Nephron progenitor cell (in vitro differentiated cells): ENCODE results near the gene IL17C.

Experiments
- DNase-seq: peaks from one replicate; pipeline ENCODE4 v3.0.0; 2021
- H3K27ac Mint-ChIP-seq: 2 replicates; pipeline ENCODE4 v1.8.0; 2021; ENCODE audit warnings: mild to moderate bottlenecking, moderate library complexity, mixed read lengths
- H3K27me3 Mint-ChIP-seq: 2 replicates; pipeline ENCODE4 v1.8.0; 2021; ENCODE audit warnings: mild to moderate bottlenecking, low read depth, mixed read lengths; ENCODE audit not compliant: poor library complexity
- H3K36me3 Mint-ChIP-seq: 2 replicates; pipeline ENCODE4 v1.8.0; 2021; ENCODE audit warnings: low read depth, mixed read lengths
- H3K4me1 Mint-ChIP-seq: 2 replicates; pipeline ENCODE4 v1.8.0; 2021; ENCODE audit warnings: mixed read lengths
- H3K4me3 Mint-ChIP-seq: 2 replicates; pipeline ENCODE4 v1.8.0; 2021; ENCODE audit warnings: mild to moderate bottlenecking, moderate library complexity, mixed read lengths
- H3K9me3 Mint-ChIP-seq: 2 replicates; pipeline ENCODE4 v1.8.0; 2021; ENCODE audit warnings: mild to moderate bottlenecking, moderate library complexity, mixed read lengths
- TF ChIP-seq, protein P1 (sequence below): fragments of 200-600 bp; sonication (generic); IDR thresholded peaks from 2 replicates; pipeline ENCODE4 v1.5.0; 2021; ENCODE audit warnings: antibody characterized with exemption

The IL17C gene

DNA sequence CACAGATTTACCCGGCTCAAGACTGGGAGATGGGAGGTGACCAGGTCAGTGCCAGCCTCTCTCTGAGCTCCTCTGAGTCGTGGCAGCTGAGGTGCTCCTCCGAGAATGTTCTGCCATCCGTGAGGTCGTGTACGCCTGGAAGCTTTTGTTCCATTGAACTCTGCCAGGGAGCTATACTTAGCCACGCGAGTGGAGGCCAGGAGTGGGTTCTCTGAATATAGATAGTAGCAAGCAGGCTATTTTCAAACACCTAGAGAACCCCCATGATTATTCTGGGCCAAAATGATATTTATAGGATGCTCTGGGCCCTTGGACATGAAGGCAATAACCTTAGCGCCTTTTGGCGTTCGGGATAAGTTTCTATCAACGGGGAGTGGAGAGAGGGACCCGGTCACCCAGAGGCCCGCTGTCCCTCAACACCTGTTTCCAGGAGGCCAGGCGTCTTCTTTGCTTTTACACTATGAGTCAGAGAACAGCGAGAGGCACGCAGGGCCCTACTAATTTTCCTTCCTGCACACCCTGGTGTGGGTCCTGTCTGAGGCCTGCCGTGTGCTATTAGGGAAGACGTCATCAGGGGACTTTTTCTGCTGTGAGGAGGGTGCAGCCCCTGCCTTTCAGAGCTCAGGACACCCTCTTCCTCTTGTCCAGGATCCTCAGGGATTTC is 35.5 kb downstream of the IL17C start:
- Mint-ChIP-seq H3K4me1 (no peaks in the 10 kb centered on the region), H3K4me3 (no peak overlapping the region), H3K36me3 (peaks cover 2% of the 10 kb centered on the region), H3K9me3 (no peaks in the 10 kb centered on the region), H3K27ac (no peak overlapping the region), H3K27me3 (no peaks in the 10 kb centered on the region)
- no peak for DNase-seq
- TF ChIP-seq, protein P1, sequence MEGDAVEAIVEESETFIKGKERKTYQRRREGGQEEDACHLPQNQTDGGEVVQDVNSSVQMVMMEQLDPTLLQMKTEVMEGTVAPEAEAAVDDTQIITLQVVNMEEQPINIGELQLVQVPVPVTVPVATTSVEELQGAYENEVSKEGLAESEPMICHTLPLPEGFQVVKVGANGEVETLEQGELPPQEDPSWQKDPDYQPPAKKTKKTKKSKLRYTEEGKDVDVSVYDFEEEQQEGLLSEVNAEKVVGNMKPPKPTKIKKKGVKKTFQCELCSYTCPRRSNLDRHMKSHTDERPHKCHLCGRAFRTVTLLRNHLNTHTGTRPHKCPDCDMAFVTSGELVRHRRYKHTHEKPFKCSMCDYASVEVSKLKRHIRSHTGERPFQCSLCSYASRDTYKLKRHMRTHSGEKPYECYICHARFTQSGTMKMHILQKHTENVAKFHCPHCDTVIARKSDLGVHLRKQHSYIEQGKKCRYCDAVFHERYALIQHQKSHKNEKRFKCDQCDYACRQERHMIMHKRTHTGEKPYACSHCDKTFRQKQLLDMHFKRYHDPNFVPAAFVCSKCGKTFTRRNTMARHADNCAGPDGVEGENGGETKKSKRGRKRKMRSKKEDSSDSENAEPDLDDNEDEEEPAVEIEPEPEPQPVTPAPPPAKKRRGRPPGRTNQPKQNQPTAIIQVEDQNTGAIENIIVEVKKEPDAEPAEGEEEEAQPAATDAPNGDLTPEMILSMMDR = no peak

DNA sequence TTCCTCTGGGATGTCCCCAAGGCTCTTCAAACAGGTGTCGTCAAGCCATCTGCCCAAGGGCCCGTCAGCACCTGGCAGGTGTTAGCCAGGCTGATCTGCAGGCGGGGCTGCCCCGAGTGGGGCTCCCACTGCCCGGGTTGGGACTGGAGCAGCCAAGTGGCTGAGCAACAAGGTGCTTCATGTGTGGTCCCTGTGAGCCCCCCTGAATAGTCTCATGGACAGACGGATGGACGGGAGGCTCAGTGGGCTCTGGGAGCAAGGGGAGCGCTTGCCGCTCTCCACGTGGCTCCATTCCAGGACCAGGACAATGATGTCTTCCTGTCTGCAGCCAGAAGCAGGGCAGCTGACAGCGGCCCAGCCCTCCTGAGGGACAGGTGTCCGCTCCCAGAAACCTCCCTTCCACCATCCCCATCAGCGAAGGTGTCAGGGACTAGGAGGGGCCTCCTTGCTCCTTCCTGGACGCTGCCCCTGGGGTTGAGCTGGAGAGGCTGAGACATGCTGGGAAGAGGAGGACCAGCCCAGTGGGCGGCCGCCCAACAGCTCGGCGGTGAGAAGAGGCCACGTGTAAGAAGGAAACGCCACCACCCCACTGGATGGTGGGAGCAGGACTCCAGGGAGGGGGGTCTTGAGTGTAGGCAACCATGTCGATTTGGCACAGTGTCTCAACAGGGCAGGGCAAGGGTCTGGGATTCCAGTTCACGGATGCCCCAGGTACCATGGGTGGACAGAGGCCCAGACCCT is 38.3 kb downstream of the IL17C start:
- Mint-ChIP-seq H3K4me3 (no peak overlapping the region), H3K4me1 (no peaks in the 10 kb centered on the region), H3K36me3 (no peaks in the 10 kb centered on the region), H3K9me3 (no peaks in the 10 kb centered on the region), H3K27me3 (peaks cover 1% of the 10 kb centered on the region), H3K27ac (no peak overlapping the region)
- no peak for DNase-seq
- TF ChIP-seq, protein P1 = no peak

GRCh38 chr16:88677721-88678120 is 39.3 kb downstream of the IL17C start:
- no peaks in the 10 kb centered on the region for H3K9me3 Mint-ChIP-seq
- no peak overlapping the region for H3K27ac Mint-ChIP-seq
- no peak for DNase-seq
- H3K36me3 Mint-ChIP-seq = no peaks in the 10 kb centered on the region
- H3K27me3 Mint-ChIP-seq = peaks cover 12% of the 10 kb centered on the region
- H3K4me3 Mint-ChIP-seq = no peak overlapping the region
- TF ChIP-seq, protein P1 = no peak
- peaks cover 5% of the 10 kb centered on the region for H3K4me1 Mint-ChIP-seq

DNA sequence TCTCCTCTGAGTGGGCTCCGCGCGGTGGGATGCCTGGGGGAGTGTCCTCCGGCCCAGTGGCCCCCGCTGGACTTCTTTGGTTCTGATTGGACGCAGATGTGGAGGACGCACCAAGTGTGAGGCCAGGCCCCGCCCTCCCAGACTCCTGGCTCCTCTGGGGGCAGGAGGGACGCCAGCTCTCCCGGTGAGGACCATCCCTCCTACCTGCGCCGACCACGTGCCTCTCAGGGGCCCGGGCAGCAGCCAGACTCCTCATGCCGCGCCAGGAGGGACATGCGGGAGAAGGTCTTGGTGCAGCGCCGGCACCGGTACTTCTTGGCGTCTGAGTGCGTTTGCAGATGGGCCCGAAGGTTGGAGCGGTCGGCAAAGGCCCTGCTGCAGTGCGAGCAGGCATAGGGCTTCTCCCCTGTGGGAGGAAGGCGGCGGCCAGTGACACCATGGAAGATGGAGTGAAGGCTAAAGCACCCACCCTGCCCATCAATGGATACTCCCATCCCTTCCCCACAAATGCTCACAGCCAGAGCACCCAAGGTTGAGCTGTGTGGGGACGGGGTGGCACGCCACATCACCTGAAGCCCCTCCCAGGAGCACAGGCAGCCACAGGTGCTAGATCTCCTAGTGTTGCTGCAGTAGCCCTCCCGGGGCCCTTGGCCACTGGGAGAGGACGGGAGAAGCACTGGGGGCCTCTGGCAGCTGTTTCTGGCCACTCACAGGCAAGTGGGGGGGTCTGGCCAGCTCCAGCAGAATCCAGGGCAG is 40.0 kb downstream of the IL17C start:
- DNase-seq = no peak
- H3K4me3 Mint-ChIP-seq = no peak overlapping the region
- peaks cover 5% of the 10 kb centered on the region for H3K4me1 Mint-ChIP-seq
- H3K27ac Mint-ChIP-seq = no peak overlapping the region
- H3K27me3 Mint-ChIP-seq = peaks cover 16% of the 10 kb centered on the region
- TF ChIP-seq, protein P1 = no peak
- no peaks in the 10 kb centered on the region for H3K9me3 Mint-ChIP-seq
- no peaks in the 10 kb centered on the region for H3K36me3 Mint-ChIP-seq

GRCh38 chr16:88680554-88681083 is 42.2 kb downstream of the IL17C start:
- no peaks in the 10 kb centered on the region for H3K36me3 Mint-ChIP-seq
- no peaks in the 10 kb centered on the region for H3K9me3 Mint-ChIP-seq
- no peak overlapping the region for H3K27ac Mint-ChIP-seq
- H3K4me3 Mint-ChIP-seq = no peak overlapping the region
- TF ChIP-seq, protein P1 = no peak
- no peak for DNase-seq
- peaks cover 18% of the 10 kb centered on the region for H3K4me1 Mint-ChIP-seq
- peaks cover 38% of the 10 kb centered on the region for H3K27me3 Mint-ChIP-seq
